GM18511 (cell line): ENCODE measurements around the gene KRTAP9-7.
"Not testable (repeated sequence)": the region's sequence is repeated elsewhere in the genome, so short reads cannot be mapped to it uniquely, and the experiment has no call there.

Experiments used
- ATAC-seq: cut with Tn5 transposase; IDR thresholded peaks from one replicate; pipeline ENCODE4 v1.9.1; 2021; ENCODE audit warnings: mild to moderate bottlenecking, moderate library complexity; ENCODE audit not compliant: unreplicated experiment

Gene KRTAP9-7, protein sequence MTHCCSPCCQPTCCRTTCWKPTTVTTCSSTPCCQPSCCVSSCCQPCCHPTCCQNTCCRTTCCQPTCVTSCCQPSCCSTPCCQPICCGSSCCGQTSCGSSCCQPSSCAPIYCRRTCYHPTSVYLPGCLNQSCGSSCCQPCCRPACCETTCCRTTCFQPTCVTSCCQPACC

DNA sequence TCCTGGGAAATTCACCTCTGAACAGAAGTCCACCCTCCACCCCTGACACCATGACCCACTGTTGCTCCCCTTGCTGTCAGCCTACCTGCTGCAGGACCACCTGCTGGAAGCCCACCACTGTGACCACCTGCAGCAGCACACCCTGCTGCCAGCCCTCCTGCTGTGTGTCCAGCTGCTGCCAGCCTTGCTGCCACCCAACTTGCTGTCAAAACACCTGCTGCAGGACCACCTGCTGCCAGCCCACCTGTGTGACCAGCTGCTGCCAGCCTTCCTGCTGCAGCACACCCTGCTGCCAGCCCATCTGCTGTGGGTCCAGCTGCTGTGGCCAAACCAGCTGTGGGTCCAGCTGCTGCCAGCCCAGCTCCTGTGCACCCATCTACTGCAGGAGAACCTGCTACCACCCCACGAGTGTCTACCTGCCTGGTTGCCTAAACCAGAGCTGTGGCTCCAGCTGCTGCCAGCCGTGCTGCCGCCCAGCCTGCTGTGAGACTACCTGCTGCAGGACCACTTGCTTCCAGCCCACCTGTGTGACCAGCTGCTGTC lies at the start of gene KRTAP9-7:
Gene KRTAP9-7, plus strand, starts transcription at position 51 of the 543 bp plus-strand sequence. Its CDS starts 0 bp downstream, at position 51.
- not testable (repeated sequence) for ATAC-seq

DNA sequence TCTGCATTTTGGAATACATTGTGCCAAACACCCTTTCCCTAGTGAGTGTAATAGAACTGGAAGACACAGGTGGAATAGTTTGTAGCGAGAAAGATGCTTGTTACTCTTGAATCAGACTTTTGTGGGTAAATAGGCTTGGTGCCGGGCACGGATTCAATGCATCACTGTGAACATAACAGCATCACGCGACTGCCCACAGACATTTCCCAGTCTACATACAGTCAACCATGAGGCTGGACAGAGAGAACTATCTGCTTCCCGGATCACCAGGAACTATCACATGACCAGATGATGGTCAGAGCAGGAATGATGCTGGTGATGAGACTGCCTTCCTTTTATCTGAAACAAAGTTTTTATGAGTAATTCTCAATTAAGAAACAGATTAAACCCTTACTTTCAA lies 49.4 kb upstream of the KRTAP9-7 start:
- no peak for ATAC-seq

DNA sequence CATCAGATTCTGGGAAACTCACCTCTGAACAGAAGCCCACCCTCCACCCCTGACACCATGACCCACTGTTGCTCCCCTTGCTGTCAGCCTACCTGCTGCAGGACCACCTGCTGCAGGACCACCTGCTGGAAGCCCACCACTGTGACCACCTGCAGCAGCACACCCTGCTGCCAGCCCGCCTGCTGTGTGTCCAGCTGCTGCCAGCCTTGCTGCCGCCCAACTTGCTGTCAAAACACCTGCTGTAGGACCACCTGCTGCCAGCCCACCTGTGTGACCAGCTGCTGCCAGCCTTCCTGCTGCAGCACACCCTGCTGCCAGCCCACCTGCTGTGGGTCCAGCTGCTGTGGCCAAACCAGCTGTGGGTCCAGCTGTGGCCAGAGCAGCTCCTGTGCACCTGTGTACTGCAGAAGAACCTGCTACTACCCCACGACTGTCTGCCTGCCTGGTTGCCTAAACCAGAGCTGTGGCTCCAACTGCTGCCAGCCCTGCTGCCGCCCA lies 48.9 kb upstream of the KRTAP9-7 start, which contains the start of gene KRTAP9-2:
Gene KRTAP9-2, plus strand, starts transcription at position 51 of the 498 bp plus-strand sequence. Its CDS starts 7 bp downstream, at position 58.
- not testable (repeated sequence) for ATAC-seq

DNA sequence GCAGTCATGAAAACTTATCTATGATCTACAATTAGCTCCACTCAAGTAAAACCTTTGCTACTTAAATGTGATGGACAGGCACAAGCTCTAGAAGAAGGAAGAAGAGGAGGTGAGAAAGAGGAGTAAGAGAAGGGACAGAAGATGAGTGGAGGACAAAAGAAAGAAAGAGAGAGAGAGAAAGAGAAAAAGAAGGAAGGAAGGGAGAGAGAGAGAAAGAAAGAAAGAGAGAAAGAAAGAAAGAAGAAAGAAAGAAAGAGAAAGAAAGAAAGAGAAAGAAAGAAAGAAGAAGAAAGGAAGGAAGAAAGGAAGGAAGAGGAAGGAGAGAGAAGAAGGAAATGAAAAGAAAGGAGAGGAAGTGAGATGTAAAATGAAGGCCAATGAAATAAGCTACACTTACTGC lies 45.4 kb upstream of the KRTAP9-7 start:
- no peak for ATAC-seq

DNA sequence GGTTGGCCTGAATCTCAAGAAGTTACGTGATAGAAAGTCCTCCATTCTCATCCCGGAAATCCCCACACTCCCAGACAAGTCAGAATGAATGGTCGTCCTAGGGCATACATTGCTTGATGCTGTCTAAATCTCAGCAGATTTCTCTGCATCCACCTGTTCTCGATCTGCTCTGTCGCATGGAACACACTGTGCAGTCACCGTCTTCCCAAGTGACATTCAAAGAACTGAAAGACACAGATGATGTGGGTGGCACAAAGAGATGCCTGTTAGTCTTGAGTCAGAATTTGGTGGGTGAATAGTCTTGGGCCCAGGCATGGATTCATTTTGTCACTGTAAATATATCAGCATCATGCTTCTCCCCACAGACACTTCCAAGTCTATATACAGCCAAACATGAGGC lies 43.8 kb upstream of the KRTAP9-7 start:
- ATAC-seq, result no peak

DNA sequence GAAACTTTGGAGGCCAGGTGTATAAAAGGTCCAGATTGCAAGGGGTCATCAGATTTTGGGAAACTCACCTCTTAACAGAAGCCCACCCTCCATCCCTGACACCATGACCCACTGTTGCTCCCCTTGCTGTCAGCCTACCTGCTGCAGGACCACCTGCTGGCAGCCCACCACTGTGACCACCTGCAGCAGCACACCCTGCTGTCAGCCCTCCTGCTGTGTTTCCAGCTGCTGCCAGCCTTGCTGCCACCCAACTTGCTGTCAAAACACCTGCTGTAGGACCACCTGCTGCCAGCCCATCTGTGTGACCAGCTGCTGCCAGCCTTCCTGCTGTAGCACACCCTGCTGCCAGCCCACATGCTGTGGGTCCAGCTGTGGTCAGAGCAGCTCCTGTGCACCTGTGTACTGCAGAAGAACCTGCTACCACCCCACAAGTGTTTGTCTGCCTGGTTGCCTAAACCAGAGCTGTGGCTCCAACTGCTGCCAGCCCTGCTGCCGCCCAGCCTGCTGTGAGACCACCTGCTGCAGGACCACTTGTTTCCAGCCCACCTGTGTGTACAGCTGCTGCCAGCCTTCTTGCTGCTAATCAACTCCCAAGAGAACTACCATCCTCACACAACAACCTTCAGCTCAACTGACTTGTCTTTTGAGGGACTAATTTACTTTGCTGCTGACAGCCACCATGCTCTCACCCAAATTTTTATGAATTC lies 42.9 kb upstream of the KRTAP9-7 start, which contains the start of gene KRTAP9-3:
Gene KRTAP9-3, plus strand, starts transcription at position 51 of the 707 bp plus-strand sequence. Its CDS starts 53 bp downstream, at position 104.
- ATAC-seq, result not testable (repeated sequence)

DNA sequence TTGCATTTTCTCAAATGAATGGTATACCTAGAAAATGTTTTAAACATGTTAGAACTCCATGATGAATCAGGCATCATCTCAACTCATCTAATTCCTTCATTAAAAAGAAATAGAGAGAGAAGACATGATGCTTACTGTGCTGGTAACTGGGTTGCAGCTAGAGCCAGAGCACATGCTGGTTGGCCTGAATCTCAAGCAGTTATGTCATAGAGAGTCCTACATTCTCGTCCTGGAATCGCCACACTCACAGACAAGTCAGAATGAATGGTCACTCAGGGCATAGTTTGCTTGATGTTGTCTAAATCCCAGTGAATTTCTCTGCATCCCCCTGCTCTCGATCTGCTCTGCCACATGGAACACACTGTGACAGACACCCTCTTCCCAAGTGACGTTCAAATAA lies 38.4 kb upstream of the KRTAP9-7 start:
- ATAC-seq, result not testable (repeated sequence)

DNA sequence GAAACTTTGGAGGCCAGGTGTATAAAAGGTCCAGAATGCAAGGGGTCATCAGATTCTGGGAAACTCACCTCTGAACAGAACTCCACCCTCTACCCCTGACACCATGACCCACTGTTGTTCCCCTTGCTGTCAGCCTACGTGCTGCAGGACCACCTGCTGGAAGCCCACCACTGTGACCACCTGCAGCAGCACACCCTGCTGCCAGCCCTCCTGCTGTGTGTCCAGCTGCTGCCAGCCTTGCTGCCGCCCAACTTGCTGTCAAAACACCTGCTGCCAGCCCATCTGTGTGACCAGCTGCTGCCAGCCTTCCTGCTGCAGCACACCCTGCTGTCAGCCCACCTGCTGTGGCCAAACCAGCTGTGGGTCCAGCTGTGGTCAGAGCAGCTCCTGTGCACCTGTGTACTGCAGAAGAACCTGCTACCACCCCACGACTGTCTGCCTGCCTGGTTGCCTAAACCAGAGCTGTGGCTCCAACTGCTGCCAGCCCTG lies 37.5 kb upstream of the KRTAP9-7 start, which contains the start of gene KRTAP9-8:
Gene KRTAP9-8, plus strand, starts transcription at position 51 of the 489 bp plus-strand sequence. Its CDS starts 53 bp downstream, at position 104.
- ATAC-seq, result not testable (repeated sequence)

DNA sequence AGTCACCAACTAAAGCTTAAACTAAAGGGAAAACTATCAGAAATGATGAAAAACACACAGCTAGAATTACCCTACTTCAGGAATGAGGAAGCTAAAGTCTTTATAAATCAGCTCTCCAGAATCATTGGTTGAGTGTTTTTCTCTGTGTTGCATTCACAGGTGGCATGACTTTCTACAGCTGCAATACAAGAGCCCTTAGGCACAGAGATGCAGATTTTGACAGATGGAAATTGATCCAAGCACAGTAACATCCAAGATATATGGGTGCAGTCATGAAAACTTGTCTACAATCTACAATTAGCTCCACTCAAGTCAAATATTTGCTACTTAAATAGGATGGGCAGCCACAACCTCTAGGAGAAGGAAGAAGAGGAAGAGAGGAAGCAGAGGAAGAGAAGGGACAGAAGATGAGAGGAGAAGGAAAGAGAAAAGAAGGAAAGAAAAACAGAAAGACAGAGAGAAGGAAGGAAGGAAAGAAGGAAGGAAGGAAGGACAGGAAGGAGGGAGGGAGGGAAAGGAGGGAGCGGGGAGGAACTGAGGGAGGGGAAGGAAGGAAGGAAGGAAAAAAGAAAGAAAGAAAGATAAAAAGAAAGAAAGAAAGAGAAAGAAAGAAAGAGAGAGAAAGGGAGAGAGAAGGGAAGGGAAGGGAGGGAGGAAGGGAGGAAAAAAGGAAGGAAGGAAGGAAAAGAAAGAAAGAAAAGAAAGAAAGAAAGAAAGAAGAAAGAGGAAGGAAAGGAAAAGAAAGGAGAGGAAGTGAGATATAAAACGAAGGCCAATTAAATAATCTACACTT lies 28.3 kb upstream of the KRTAP9-7 start:
- not testable (repeated sequence) for ATAC-seq

DNA sequence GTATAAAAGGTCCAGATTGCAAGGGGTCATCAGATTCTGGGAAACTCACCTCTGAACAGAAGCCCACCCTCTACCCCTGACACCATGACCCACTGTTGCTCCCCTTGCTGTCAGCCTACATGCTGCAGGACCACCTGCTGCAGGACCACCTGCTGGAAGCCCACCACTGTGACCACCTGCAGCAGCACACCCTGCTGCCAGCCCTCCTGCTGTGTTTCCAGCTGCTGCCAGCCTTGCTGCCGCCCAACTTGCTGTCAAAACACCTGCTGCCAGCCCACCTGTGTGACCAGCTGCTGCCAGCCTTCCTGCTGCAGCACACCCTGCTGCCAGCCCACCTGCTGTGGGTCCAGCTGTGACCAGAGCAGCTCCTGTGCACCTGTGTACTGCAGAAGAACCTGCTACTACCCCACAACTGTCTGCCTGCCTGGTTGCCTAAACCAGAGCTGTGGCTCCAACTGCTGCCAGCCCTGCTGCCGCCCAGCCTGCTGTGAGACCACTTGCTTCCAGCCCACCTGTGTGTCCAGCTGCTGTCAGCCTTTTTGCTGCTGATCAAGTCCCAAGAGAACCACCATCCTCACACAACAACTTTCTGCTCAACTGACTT lies 25.8 kb upstream of the KRTAP9-7 start, which contains the start of gene KRTAP9-4:
Gene KRTAP9-4, plus strand, starts transcription at position 51 of the 604 bp plus-strand sequence. Its CDS starts 34 bp downstream, at position 85.
- ATAC-seq, result not testable (repeated sequence)

DNA sequence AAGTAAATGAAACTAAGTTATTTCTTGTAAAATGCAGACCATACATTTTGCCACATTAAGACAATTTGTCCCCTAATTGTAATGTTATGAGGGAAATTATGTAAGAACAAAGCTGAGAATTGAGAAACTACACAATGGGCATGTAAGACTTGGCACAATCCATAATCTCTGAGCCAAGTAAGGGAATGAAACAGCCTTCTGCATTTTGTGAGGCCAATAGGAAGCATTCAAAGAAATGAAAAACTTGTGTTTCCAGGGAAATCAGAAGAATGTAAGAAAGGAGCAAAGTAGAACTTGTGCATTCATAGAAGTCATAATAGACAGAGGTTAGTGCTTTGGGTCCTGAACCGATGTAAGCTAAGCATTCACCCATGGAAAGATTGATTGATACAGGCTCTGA lies 24.2 kb upstream of the KRTAP9-7 start:
- ATAC-seq, result no peak

DNA sequence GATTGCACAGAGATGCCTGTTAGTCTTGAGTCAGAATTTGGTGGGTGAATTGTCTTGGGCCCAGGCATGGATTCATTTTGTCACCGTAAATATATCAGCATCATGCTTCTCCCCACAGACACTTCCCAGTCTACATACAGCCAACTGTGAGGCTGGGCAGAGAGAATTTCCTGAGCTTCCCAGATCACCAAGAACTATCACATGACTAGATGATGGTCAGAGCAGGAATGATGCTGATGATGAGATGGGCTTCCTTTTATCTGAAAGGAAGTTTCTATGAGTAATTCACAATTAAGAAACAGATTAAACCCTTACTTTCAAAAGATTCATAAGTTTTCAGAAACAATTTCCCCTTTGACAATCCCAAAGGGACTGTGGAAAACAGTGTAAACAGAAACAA lies 20.6 kb upstream of the KRTAP9-7 start:
- ATAC-seq, result no peak

DNA sequence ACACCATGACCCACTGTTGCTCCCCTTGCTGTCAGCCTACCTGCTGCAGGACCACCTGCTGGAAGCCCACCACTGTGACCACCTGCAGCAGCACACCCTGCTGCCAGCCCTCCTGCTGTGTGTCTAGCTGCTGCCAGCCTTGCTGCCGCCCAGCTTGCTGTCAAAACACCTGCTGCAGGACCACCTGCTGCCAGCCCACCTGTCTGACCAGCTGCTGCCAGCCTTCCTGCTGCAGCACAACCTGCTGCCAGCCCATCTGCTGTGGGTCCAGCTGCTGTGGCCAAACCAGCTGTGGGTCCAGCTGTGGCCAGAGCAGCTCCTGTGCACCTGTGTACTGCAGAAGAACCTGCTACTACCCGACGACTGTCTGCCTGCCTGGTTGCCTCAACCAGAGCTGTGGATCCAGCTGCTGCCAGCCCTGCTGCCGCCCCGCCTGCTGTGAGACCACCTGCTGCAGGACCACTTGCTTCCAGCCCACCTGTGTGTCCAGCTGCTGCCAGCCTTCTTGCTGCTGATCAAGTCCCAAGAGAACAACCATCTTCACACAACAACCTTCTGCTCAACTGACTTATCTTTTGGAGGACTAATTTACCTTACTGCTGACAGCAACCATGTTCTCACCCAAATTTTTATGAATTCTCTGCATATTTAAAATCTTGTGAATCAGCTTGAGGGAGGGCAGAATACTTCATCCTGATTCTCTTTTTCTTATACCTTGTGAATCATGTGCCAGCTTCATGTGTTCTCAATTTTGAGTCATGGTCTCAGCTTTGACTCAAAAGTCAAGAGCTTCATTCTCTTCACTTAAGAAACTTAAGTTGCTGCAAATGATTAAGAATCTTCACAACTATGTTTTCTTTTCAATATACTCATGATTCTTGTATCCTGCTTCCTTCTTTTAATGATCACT lies 19.9 kb upstream of the KRTAP9-7 start, which contains the start of gene KRTAP9-9:
Gene KRTAP9-9, plus strand, starts transcription at position 4 of the 910 bp plus-strand sequence.
- not testable (repeated sequence) for ATAC-seq

DNA sequence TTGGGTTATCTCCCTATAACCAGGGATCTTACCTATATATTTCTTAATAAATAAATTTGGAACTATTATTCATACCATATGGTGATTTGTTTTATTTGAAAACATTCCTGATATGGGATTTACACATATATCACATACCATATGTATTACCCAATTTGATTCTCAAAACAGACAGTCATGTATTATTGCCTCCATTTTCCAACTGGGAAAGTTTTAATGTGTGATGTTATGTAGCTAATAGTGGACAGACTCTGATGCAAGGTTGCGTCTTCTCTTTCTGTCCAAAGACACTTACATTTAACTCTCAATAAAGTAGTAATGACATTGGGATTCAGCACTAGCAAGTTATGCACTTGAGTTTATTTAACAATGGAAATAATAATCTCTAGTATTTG lies 19.2 kb upstream of the KRTAP9-7 start:
- no peak for ATAC-seq

DNA sequence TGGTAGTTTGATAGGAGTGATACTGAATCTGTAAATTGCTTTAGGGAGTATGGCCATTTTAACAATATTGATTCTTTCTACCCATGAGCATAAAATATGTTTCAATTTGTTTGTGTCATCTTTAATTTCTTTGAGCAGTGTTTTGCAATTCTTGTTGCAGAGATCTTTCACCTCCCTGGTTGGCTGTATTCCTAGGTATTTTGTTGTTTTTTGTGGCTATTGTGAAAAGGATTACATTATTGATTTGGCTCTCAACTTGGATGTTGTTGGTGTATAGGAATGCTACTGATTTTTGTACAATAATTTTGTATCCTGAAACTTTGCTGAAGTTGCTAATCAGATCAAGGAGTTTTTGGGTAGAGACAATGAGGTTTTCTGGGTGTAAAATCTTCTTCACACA lies 17.1 kb upstream of the KRTAP9-7 start:
- no peak for ATAC-seq

DNA sequence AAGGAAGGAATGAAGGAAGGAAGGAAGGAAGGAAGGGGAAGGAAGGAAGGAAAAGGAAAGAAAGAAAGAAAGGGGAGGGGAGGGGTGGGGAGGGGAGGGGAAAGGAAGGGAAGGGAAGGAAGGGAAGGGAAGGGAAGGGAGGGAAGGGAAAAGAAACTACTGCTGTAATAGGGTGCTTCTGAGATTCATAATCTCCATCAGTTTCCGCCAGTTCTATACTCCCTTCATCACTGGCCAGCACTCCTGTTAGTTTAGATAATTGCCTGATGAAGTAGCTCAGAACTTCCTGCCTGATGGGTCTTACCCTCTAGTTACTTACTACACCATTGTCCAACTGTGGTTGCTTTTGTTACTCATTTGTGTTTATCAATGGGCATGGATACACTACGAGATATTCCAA lies 12.3 kb upstream of the KRTAP9-7 start:
- ATAC-seq, result no peak

DNA sequence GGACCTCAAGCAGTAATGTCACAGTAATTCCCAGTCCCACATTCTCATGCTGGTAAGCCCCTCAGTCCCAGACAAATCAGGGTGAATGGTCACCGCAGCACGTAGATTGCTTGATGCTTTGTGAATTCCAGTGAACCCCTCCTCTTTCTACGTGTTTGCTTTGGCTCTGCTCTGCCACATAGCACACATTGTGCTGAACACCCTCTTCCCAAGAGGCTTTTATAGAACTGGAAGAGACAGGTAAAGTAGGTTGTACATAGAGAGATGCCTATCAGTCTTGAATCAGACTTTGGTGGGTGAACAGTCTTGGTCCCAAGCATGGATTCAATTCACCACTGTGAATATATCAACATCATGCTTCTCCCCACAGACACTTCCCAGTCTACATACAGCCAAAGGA lies 10.9 kb upstream of the KRTAP9-7 start:
- no peak for ATAC-seq

DNA sequence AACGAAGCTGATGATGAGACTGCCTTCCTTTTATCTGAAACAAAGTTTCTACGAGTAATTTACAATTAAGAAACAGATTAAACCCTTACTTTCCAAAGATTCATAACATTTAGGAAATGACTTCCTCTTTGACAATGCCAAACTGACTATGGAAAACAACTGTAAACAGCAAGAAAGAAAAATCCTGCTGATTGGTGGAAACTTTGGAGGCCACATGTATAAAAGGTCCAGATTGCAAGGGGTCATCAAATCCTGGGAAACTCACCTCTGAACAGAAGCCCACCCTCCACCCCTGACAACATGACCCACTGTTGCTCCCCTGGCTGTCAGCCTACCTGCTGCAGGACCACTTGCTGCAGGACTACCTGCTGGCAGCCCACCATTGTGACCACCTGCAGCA lies 10.4 kb upstream of the KRTAP9-7 start, which contains the start of gene KRTAP9-6:
Gene KRTAP9-6, plus strand, starts transcription at position 301 of the 400 bp plus-strand sequence. Its CDS starts 0 bp downstream, at position 301.
- ATAC-seq, result no peak

DNA sequence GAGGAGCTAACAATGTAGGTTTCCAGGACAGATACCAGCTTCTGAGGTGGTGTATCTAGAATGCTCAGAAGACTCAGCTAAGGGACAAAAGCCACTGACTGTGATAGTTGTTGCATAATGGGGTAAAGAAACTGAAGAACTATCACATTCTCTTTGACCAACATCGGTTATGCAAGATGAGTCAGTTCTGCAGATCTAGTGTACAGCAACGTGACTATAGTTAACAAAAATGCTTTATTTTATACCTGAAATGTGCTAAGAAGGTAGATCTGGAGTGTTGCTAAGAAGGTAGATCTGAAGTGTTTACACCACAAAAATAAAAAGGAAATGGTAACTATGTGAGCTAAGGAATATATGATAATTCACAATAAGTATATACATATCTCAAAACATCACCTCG lies 7.8 kb upstream of the KRTAP9-7 start:
- no peak for ATAC-seq
